DMS 273 (cell line): ENCODE measurements around the gene SDR39U1.

Experiments
- DNase-seq: peaks from one replicate; lab custom pipeline; 2025; ENCODE audit not compliant: unreplicated experiment; lab: John Stamatoyannopoulos, UW

Gene SDR39U1

GRCh38 chr14:24392325-24393091 lies 50.1 kb downstream of the SDR39U1 start:
- DNase-seq = peak; percentile 30

GRCh38 chr14:24390701-24391468 lies 51.7 kb downstream of the SDR39U1 start:
- no peak for DNase-seq
